ENCODE measurements around the gene SOCS7. TPM values are rescaled to one million over a fixed set of nuclear protein-coding genes. Genes with fewer than 3 reads are reported as not detected.

Gene SOCS7
- total and polyA plus RNA-seq, 2 experiments from 2014 or later, result 5.0 to 29.2 TPM

GRCh38 chr17:38315497-38315896 lies 36.1 kb upstream of the SOCS7 start (continued):
- no peak for TF ChIP-seq ZNF462 (CRISPR knock-in tag; IDR thresholded peaks at IDR 0.05)
- TF ChIP-seq, protein P1, sequence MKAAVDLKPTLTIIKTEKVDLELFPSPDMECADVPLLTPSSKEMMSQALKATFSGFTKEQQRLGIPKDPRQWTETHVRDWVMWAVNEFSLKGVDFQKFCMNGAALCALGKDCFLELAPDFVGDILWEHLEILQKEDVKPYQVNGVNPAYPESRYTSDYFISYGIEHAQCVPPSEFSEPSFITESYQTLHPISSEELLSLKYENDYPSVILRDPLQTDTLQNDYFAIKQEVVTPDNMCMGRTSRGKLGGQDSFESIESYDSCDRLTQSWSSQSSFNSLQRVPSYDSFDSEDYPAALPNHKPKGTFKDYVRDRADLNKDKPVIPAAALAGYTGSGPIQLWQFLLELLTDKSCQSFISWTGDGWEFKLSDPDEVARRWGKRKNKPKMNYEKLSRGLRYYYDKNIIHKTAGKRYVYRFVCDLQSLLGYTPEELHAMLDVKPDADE (IDR thresholded peaks at IDR 0.05), result no peak
- TF ChIP-seq NANOG (IDR thresholded peaks at IDR 0.05; ENCODE audit: borderline replicate concordance), result no peak
- no peak for TF ChIP-seq POLR2AphosphoS5 (IDR thresholded peaks at IDR 0.05; ENCODE audit: low read depth)
- TF ChIP-seq, protein P2, sequence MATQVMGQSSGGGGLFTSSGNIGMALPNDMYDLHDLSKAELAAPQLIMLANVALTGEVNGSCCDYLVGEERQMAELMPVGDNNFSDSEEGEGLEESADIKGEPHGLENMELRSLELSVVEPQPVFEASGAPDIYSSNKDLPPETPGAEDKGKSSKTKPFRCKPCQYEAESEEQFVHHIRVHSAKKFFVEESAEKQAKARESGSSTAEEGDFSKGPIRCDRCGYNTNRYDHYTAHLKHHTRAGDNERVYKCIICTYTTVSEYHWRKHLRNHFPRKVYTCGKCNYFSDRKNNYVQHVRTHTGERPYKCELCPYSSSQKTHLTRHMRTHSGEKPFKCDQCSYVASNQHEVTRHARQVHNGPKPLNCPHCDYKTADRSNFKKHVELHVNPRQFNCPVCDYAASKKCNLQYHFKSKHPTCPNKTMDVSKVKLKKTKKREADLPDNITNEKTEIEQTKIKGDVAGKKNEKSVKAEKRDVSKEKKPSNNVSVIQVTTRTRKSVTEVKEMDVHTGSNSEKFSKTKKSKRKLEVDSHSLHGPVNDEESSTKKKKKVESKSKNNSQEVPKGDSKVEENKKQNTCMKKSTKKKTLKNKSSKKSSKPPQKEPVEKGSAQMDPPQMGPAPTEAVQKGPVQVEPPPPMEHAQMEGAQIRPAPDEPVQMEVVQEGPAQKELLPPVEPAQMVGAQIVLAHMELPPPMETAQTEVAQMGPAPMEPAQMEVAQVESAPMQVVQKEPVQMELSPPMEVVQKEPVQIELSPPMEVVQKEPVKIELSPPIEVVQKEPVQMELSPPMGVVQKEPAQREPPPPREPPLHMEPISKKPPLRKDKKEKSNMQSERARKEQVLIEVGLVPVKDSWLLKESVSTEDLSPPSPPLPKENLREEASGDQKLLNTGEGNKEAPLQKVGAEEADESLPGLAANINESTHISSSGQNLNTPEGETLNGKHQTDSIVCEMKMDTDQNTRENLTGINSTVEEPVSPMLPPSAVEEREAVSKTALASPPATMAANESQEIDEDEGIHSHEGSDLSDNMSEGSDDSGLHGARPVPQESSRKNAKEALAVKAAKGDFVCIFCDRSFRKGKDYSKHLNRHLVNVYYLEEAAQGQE (IDR thresholded peaks at IDR 0.05; ENCODE audit: unreplicated experiment), result no peak
